SK-N-MC (cell line): ENCODE data around the gene PRR7.

Experiments
- DNase-seq: peaks from one replicate; pipeline ENCODE4 v3.0.0-alpha.2; 2011; ENCODE audit warnings: low read depth, low spot score
- H3K27ac ChIP-seq: fragments of 200-600 bp; sonication (generic); 2 replicates; pipeline ENCODE4 v1.5.1; 2016; ENCODE audit warnings: mixed run types
- H3K36me3 ChIP-seq: fragments of 200-600 bp; sonication (generic); 2 replicates; pipeline ENCODE4 v1.6.1; 2017; ENCODE audit warnings: antibody characterized with exemption, low read length, mixed read lengths; ENCODE audit not compliant: insufficient read depth
- H3K4me3 ChIP-seq: fragments of 200-600 bp; sonication (generic); 2 replicates; pipeline ENCODE4 v1.5.1; 2016
- H3K9ac ChIP-seq: fragments of 200-600 bp; sonication (generic); 2 replicates; pipeline ENCODE4 v1.8.0; 2017; ENCODE audit warnings: mixed run types, mixed read lengths; ENCODE audit not compliant: insufficient read length
- H3K9me3 ChIP-seq: fragments of 200-600 bp; sonication (generic); 2 replicates; pipeline ENCODE4 v1.6.1; 2017; ENCODE audit warnings: low read depth, mild to moderate bottlenecking, antibody characterized with exemption, low read length, moderate library complexity, mixed read lengths
- EZH2 ChIP-seq: fragments of 200-600 bp; sonication (generic); IDR thresholded peaks from one replicate; pipeline ENCODE4 v1.6.1; 2017; ENCODE audit warnings: antibody characterized with exemption
- FOXP2 ChIP-seq: optimal IDR thresholded peaks from 2 replicates; pipeline ENCODE3; 2011; ENCODE audit warnings: mild to moderate bottlenecking, moderate library complexity; ENCODE audit not compliant: insufficient read depth; ENCODE audit errors: extremely low read length, control extremely low read depth
- POLR2AphosphoS5 ChIP-seq: IDR thresholded peaks from 2 replicates; pipeline ENCODE4 v1.6.1; 2012; ENCODE audit warnings: mild to moderate bottlenecking, low read depth, low read length, borderline replicate concordance

The PRR7 gene

GRCh38 chr5:177440990-177441780 is 5.4 kb upstream of the PRR7 start:
- Histone ChIP-seq H3K36me3 (no peaks in the 10 kb centered on the region), H3K27ac (no peak overlapping the region), H3K4me3 (no peak overlapping the region), H3K9me3 (no peaks in the 10 kb centered on the region), H3K9ac (no peak overlapping the region)
- no peak for DNase-seq
- no peak for TF ChIP-seq FOXP2
- TF ChIP-seq EZH2 = no peak
- no peak for TF ChIP-seq POLR2AphosphoS5

- TF ChIP-seq FOXP2 = no peak
- no peak for TF ChIP-seq POLR2AphosphoS5
- no peak for TF ChIP-seq EZH2
- Histone ChIP-seq H3K36me3 (no peaks in the 10 kb centered on the region), H3K4me3 (no peak overlapping the region), H3K9ac (no peak overlapping the region), H3K27ac (no peak overlapping the region), H3K9me3 (no peaks in the 10 kb centered on the region)
- no peak for DNase-seq
Observed at GRCh38 chr5:177442066-177442826, 4.4 kb upstream of the PRR7 start.

GRCh38 chr5:177443144-177443983 is 3.2 kb upstream of the PRR7 start:
- H3K9ac ChIP-seq = no peak overlapping the region
- no peak overlapping the region for H3K27ac ChIP-seq

GRCh38 chr5:177444106-177445051 is 2.2 kb upstream of the PRR7 start:
- Histone ChIP-seq H3K36me3 (no peaks in the 10 kb centered on the region), H3K27ac (no peak overlapping the region), H3K9me3 (no peaks in the 10 kb centered on the region), H3K4me3 (no peak overlapping the region), H3K9ac (no peak overlapping the region)
- TF ChIP-seq POLR2AphosphoS5 = no peak; the same call in none of the 2 replicates
- no peak for TF ChIP-seq FOXP2
- no peak for TF ChIP-seq EZH2
- no peak for DNase-seq

More at GRCh38 chr5:177443144-177443983, 3.2 kb upstream of the PRR7 start:
- no peaks in the 10 kb centered on the region for H3K36me3 ChIP-seq
- H3K9me3 ChIP-seq = no peaks in the 10 kb centered on the region
- DNase-seq = no peak
- no peak for TF ChIP-seq EZH2
- no peak for TF ChIP-seq FOXP2
- TF ChIP-seq POLR2AphosphoS5 = no peak
- H3K4me3 ChIP-seq = no peak overlapping the region

GRCh38 chr5:177445052-177445916 is 1.3 kb upstream of the PRR7 start:
- H3K9me3 ChIP-seq = no peaks in the 10 kb centered on the region
- no peaks in the 10 kb centered on the region for H3K36me3 ChIP-seq
- no peak for DNase-seq
- no peak for TF ChIP-seq FOXP2
- TF ChIP-seq EZH2 = no peak
- H3K9ac ChIP-seq = no peak overlapping the region
- H3K4me3 ChIP-seq = peak overlapping the region; percentile 88
- no peak overlapping the region for H3K27ac ChIP-seq

GRCh38 chr5:177445917-177446199 is 756 bp upstream of the PRR7 start:
- Histone ChIP-seq H3K36me3 (no peaks in the 10 kb centered on the region), H3K9ac (no peak overlapping the region), H3K9me3 (no peaks in the 10 kb centered on the region), H3K27ac (no peak overlapping the region), H3K4me3 (peak overlapping the region; percentile 88)
- TF ChIP-seq EZH2 = no peak
- no peak for TF ChIP-seq FOXP2
- no peak for TF ChIP-seq POLR2AphosphoS5
- DNase-seq = no peak
